Measurements from ENCODE around the gene MYZAP.

DNA sequence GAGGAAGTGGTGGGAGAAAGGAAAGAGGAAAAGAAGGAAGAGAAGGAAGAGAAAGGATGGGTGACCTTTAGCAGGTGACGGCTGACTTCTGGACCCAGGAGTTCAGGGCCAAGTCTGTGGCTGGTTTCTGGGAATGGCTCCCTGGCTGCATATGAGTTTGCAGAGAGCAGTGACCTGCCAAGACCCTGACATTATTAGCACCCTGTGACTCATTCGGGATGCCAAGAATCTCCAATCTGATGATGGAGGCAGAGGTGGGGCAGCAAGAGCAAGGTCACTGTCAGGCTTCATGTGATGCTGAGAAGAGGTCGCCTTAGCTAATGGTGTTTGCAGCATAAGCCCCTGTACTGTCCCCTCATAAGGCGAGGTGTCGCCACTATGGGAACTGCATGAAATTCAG, 42.6 kb downstream of the MYZAP start:
- TF ChIP-seq CTCF (IDR thresholded peaks at IDR 0.05): no peak
- TF ChIP-seq ZFX (IDR thresholded peaks at IDR 0.05; ENCODE audit: borderline replicate concordance): no peak

Data from 22Rv1 (cell line).